Peyer's patch (tissue), 4 donors: ENCODE results near the gene MET.

Experiments used
- CTCF ChIP-seq, 6 experiments: fragments of 450-650 bp in 4 of 6; fragments of 200-600 bp in 2 of 6; sonication (generic) in 1 of 6; IDR thresholded peaks; one replicate each; pipeline ENCODE4 v1.5.1; 2017 to 2019; ENCODE audit warnings: antibody characterized with exemption in 6 of 6, mild to moderate bottlenecking in 3 of 6, moderate library complexity in 1 of 6
- POLR2A ChIP-seq, 2 donors: fragments of 450-650 bp; IDR thresholded peaks; one replicate each; pipeline ENCODE4 v1.5.1; 2017; ENCODE audit warnings: antibody characterized with exemption in 2 of 2, mild to moderate bottlenecking in 2 of 2, moderate library complexity in 2 of 2

DNA sequence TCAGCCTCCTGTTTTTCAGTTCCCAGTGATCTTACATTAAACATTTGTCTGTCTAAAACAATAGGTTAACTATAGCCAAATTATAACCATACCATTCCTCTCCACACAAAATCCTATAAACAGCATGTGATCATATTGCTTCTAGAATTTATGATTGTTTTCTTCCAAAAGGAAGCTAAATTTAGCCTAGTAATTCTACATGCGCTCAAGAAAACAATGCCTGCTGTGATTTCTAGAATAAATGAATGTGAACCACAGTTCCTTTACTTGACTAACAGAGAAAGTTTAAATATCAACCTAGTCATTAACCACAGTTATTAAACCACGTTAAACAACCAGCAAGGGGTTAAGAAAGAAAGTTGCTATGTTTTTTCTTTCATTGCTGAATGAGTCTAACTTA, 26.4 kb downstream of the MET start:
- TF ChIP-seq CTCF (IDR thresholded peaks at IDR 0.05) (no peak), POLR2A (IDR thresholded peaks at IDR 0.05) (no peak)
